ENCODE measurements around the gene TACC2. TPM values are rescaled to one million over a fixed set of nuclear protein-coding genes. Genes with fewer than 3 reads are reported as not detected.

Gene TACC2
- total RNA-seq, 4 donors from 2014 or later: 206 to 606 (median 261) TPM

- H3K27ac ChIP-seq: no peak overlapping the region
- H3K9me3 ChIP-seq: no peaks in the 10 kb centered on the region
- H3K36me3 ChIP-seq: peaks cover 58% of the 10 kb centered on the region
- no peaks in the 10 kb centered on the region for H3K4me1 ChIP-seq
- TF ChIP-seq POLR2A (IDR thresholded peaks at IDR 0.05): no peak
- no peak for TF ChIP-seq POLR2AphosphoS5 (IDR thresholded peaks at IDR 0.05)
- TF ChIP-seq EP300 (IDR thresholded peaks at IDR 0.05): no peak
- TF ChIP-seq, protein P1, sequence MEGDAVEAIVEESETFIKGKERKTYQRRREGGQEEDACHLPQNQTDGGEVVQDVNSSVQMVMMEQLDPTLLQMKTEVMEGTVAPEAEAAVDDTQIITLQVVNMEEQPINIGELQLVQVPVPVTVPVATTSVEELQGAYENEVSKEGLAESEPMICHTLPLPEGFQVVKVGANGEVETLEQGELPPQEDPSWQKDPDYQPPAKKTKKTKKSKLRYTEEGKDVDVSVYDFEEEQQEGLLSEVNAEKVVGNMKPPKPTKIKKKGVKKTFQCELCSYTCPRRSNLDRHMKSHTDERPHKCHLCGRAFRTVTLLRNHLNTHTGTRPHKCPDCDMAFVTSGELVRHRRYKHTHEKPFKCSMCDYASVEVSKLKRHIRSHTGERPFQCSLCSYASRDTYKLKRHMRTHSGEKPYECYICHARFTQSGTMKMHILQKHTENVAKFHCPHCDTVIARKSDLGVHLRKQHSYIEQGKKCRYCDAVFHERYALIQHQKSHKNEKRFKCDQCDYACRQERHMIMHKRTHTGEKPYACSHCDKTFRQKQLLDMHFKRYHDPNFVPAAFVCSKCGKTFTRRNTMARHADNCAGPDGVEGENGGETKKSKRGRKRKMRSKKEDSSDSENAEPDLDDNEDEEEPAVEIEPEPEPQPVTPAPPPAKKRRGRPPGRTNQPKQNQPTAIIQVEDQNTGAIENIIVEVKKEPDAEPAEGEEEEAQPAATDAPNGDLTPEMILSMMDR (IDR thresholded peaks at IDR 0.05): no peak
- H3K27me3 ChIP-seq: no peaks in the 10 kb centered on the region
- 86% methylated on average over 11 of the region's 11 CpGs for WGBS
- DNase-seq (ENCODE audit: low spot score in 2 of 2): peak in 1 of 2 donors; percentile 35
- H3K4me3 ChIP-seq: no peak overlapping the region
Measured at GRCh38 chr10:122249303-122249850, 260.4 kb downstream of the TACC2 start.

DNA sequence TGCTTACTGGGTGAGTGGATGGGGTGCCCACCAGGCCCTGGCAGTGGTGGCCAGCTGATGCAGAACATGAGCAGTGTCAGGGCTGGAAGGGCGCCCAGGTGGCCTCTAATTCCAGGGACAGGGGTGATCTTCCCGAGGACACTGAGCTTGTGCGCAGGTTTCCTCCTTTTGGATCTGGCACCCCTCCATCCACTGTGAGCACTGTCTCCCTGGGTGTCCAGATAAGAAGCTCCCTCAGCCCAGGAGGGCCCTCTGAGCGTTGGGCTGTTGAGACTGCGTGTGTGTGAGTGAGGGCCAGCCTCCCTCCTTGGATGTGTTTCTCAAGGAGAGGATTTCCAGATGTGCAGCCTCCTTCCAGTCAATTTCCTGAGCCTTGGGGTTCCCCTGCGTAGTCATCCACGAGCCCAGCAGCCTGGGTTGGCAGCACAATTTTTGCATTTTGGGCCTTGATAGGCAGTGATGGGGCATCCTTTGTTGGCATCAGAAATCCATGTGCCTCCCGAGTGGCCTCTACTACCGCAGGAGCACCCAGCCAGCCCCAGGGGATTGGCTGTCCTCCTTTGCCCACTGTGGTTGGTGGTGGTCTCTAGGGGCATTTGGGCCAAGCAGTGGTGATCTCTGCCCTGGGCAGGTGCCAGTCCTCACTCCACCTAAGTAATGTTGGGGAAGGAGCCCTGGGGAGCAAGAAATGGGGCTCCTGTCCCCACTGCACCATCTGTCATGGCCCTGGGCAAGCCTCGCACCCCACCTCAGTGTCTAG, 261.2 kb downstream of the TACC2 start:
- Histone ChIP-seq H3K27ac (no peak overlapping the region), H3K36me3 (peaks cover 50% of the 10 kb centered on the region), H3K9me3 (no peaks in the 10 kb centered on the region), H3K4me1 (no peaks in the 10 kb centered on the region), H3K4me3 (no peak overlapping the region), H3K27me3 (no peaks in the 10 kb centered on the region)
- TF ChIP-seq, protein P1 (IDR thresholded peaks at IDR 0.05): no peak
- no peak for TF ChIP-seq EP300 (IDR thresholded peaks at IDR 0.05)
- no peak for TF ChIP-seq POLR2AphosphoS5 (IDR thresholded peaks at IDR 0.05)
- TF ChIP-seq POLR2A (IDR thresholded peaks at IDR 0.05): no peak
- peak in 1 of 2 donors; percentile 53 for DNase-seq (ENCODE audit: low spot score in 2 of 2)
- WGBS: 82% methylated on average over 5 of the region's 10 CpGs

DNA sequence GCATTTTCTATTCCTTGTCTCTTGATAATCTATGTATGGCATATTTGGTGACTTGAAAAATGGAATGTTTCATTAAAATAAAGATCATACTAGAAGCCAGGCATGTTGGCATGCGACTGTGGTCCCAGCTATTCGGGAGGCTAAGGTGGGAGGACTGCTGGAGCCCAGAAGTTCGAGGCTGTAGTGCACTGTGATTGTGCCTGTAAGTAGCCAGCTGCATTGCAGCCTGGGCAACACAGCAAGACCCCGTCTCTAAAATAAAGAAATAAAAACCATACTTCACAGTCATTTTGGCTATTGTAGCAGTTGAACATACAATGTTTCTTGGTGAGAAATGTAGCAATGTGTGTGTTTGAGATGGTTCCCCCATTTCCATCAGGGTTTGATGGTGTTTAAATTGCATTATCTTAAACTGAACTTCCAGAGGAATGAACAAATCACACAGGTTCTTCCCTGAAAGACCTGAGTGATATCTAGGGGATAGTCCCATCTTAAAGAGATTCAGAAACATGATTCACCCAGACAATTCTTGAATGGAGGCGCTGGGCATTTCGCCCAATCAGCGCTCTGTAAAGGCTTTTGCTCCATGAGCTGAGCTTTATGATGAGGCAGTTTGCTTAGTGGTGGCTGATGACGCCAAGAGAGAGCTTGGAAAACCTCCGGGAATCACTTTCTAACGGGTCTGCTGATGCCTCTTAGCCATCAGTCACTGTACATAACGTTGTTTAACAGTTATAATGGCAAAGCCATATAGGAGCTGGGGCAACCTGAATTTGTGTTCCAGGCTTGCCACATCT, 262.7 kb downstream of the TACC2 start:
- H3K36me3 ChIP-seq: peaks cover 49% of the 10 kb centered on the region
- H3K9me3 ChIP-seq: no peaks in the 10 kb centered on the region
- DNase-seq (ENCODE audit: low spot score in 2 of 2): peak in 1 of 2 donors; percentile 53
- H3K27me3 ChIP-seq: no peaks in the 10 kb centered on the region
- no peak overlapping the region for H3K27ac ChIP-seq
- WGBS: 93% methylated on average over 11 of the region's 11 CpGs
- TF ChIP-seq, protein P1 (IDR thresholded peaks at IDR 0.05): no peak
- no peak for TF ChIP-seq EP300 (IDR thresholded peaks at IDR 0.05)
- no peak for TF ChIP-seq POLR2A (IDR thresholded peaks at IDR 0.05)
- H3K4me1 ChIP-seq: no peaks in the 10 kb centered on the region
- H3K4me3 ChIP-seq: no peak overlapping the region

DNA sequence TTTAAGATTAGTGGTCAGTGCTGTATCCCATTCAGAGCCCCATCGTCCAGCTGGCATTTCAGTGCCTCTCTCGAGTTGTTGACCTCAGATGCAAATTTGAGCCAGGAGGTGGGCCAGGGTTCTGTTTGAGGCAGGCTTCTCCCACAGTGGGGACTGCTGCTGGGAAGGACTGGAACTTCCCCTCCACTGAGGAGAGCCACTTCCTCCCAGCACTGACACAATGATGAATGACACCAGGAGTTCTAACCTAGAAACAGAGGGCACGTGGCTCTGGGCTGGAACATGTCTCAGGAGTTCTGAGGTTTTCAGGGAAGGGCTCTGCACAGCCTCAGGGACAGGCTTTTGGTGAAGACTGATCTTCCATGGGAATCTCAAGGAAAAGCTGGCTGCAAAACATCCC, 263.8 kb downstream of the TACC2 start:
- no peaks in the 10 kb centered on the region for H3K9me3 ChIP-seq
- peaks cover 51% of the 10 kb centered on the region for H3K36me3 ChIP-seq
- WGBS: 62% methylated on average over 3 of the region's 3 CpGs
- H3K4me1 ChIP-seq: no peaks in the 10 kb centered on the region
- TF ChIP-seq, protein P1 (IDR thresholded peaks at IDR 0.05): no peak
- TF ChIP-seq POLR2AphosphoS5 (IDR thresholded peaks at IDR 0.05) (no peak), POLR2A (IDR thresholded peaks at IDR 0.05) (no peak), EP300 (IDR thresholded peaks at IDR 0.05) (no peak)
- peak in 1 of 2 donors; percentile 49 for DNase-seq (ENCODE audit: low spot score in 2 of 2)
- H3K27ac ChIP-seq: no peak overlapping the region
- H3K27me3 ChIP-seq: no peaks in the 10 kb centered on the region
- no peak overlapping the region for H3K4me3 ChIP-seq

- no peak overlapping the region for H3K27ac ChIP-seq
- DNase-seq (ENCODE audit: low spot score in 2 of 2): peak in 1 of 2 donors; percentile 12
- H3K9me3 ChIP-seq: no peaks in the 10 kb centered on the region
- H3K36me3 ChIP-seq: peaks cover 46% of the 10 kb centered on the region
- TF ChIP-seq POLR2AphosphoS5 (IDR thresholded peaks at IDR 0.05) (no peak), EP300 (IDR thresholded peaks at IDR 0.05) (no peak), POLR2A (IDR thresholded peaks at IDR 0.05) (no peak)
- TF ChIP-seq, protein P1 (IDR thresholded peaks at IDR 0.05): no peak
- H3K4me1 ChIP-seq: no peaks in the 10 kb centered on the region
- H3K27me3 ChIP-seq: no peaks in the 10 kb centered on the region
- no peak overlapping the region for H3K4me3 ChIP-seq
- 89% methylated on average over 2 of the region's 2 CpGs for WGBS
Measured at GRCh38 chr10:122253605-122254004, 264.6 kb downstream of the TACC2 start.

All from suprapubic skin (tissue), 4 donors.